ENCODE results near the gene CACNA2D3. TPM values are rescaled to one million over a fixed set of nuclear protein-coding genes. Genes with fewer than 3 reads are reported as not detected.

CACNA2D3 gene
- total RNA-seq, 4 donors from 2014 or later: 0.55 to 3.4 (median 1.6) TPM

- H3K27me3 ChIP-seq: no peaks in the 10 kb centered on the region
- TF ChIP-seq POLR2AphosphoS5 (IDR thresholded peaks at IDR 0.05): no peak
- DNase-seq: no peak
- in situ Hi-C loops (cut with MboI; ENCODE audit: low pct_ligation_motif_present in 1 of 4, low pct_unique_long_range_greater_than_20kb in 1 of 4, low sequenced_read_pairs in 3 of 4) (no loop called here), intact Hi-C loops (cut with DNase I; ENCODE audit: low total_unique reads) (no loop called here)
- H3K4me1 ChIP-seq: peaks cover 0 to 15% (median 2%) of the 10 kb centered on the region in 4 donors
- H3K9me3 ChIP-seq: no peaks in the 10 kb centered on the region
- no peaks in the 10 kb centered on the region for H3K36me3 ChIP-seq
- 51 to 78% methylated on average over 5 to 6 of the region's 6 CpGs for WGBS, 2 donors (ENCODE audit: low coverage in 1 of 2)
- no peak overlapping the region for H3K4me3 ChIP-seq
- H3K27ac ChIP-seq: no peak overlapping the region
Observed at GRCh38 chr3:54965746-54966145, 843.4 kb downstream of the CACNA2D3 start.

- WGBS, 2 donors (ENCODE audit: low coverage in 1 of 2): 43 to 58% methylated on average over 3 to 6 of the region's 6 CpGs
- no peak overlapping the region for H3K27ac ChIP-seq
- no peak overlapping the region for H3K4me3 ChIP-seq
- H3K9me3 ChIP-seq: no peaks in the 10 kb centered on the region
- intact Hi-C loops (cut with DNase I; ENCODE audit: low total_unique reads) (no loop called here), in situ Hi-C loops (cut with MboI; ENCODE audit: low pct_ligation_motif_present in 1 of 4, low pct_unique_long_range_greater_than_20kb in 1 of 4, low sequenced_read_pairs in 3 of 4) (no loop called here)
- H3K27me3 ChIP-seq: no peaks in the 10 kb centered on the region
- no peak for TF ChIP-seq EP300 (IDR thresholded peaks at IDR 0.05; ENCODE audit: low read depth)
- TF ChIP-seq, protein P1, sequence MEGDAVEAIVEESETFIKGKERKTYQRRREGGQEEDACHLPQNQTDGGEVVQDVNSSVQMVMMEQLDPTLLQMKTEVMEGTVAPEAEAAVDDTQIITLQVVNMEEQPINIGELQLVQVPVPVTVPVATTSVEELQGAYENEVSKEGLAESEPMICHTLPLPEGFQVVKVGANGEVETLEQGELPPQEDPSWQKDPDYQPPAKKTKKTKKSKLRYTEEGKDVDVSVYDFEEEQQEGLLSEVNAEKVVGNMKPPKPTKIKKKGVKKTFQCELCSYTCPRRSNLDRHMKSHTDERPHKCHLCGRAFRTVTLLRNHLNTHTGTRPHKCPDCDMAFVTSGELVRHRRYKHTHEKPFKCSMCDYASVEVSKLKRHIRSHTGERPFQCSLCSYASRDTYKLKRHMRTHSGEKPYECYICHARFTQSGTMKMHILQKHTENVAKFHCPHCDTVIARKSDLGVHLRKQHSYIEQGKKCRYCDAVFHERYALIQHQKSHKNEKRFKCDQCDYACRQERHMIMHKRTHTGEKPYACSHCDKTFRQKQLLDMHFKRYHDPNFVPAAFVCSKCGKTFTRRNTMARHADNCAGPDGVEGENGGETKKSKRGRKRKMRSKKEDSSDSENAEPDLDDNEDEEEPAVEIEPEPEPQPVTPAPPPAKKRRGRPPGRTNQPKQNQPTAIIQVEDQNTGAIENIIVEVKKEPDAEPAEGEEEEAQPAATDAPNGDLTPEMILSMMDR (IDR thresholded peaks at IDR 0.05): no peak
- no peak for TF ChIP-seq POLR2AphosphoS5 (IDR thresholded peaks at IDR 0.05)
- TF ChIP-seq POLR2A (IDR thresholded peaks at IDR 0.05): no peak
- no peaks in the 10 kb centered on the region for H3K36me3 ChIP-seq
- DNase-seq: no peak
- H3K4me1 ChIP-seq: peaks cover 0 to 15% (median 2%) of the 10 kb centered on the region in 4 donors
Observed at GRCh38 chr3:54966979-54967378, 844.6 kb downstream of the CACNA2D3 start.

DNA sequence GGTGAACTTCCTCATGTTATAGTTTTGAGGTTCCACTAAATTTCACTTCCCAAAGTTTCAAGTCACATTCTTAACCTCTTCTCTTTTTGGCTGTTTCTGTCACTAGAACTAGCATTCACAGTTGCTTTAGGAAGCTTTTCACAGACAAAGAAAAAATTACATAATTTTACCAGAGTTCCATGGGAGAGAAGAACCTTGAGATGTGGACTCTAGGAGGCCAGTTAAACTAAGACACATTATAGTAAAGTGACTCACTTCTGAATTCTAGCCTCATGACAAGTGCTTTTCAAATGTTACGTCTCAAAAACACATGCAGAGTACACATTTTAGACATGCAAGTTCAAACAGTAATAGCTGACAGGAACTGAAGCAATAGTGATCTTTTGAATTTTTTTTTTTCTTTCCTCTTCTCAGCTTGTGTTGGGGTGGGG, 845.4 kb downstream of the CACNA2D3 start:
- no peaks in the 10 kb centered on the region for H3K36me3 ChIP-seq
- H3K4me1 ChIP-seq: peaks cover 0 to 15% (median 2%) of the 10 kb centered on the region in 4 donors
- no peak overlapping the region for H3K4me3 ChIP-seq
- DNase-seq: no peak
- TF ChIP-seq, protein P1 (IDR thresholded peaks at IDR 0.05): no peak
- TF ChIP-seq POLR2AphosphoS5 (IDR thresholded peaks at IDR 0.05) (no peak), POLR2A (IDR thresholded peaks at IDR 0.05) (no peak), EP300 (IDR thresholded peaks at IDR 0.05; ENCODE audit: low read depth) (no peak)
- no peaks in the 10 kb centered on the region for H3K9me3 ChIP-seq
- no peak overlapping the region for H3K27ac ChIP-seq
- in situ Hi-C loops (cut with MboI; ENCODE audit: low pct_ligation_motif_present in 1 of 4, low pct_unique_long_range_greater_than_20kb in 1 of 4, low sequenced_read_pairs in 3 of 4) (no loop called here), intact Hi-C loops (cut with DNase I; ENCODE audit: low total_unique reads) (no loop called here)
- no peaks in the 10 kb centered on the region for H3K27me3 ChIP-seq
- 74 to 75% methylated on average over 1 of the region's 1 CpG for WGBS, 2 donors (ENCODE audit: low coverage in 1 of 2)

DNA sequence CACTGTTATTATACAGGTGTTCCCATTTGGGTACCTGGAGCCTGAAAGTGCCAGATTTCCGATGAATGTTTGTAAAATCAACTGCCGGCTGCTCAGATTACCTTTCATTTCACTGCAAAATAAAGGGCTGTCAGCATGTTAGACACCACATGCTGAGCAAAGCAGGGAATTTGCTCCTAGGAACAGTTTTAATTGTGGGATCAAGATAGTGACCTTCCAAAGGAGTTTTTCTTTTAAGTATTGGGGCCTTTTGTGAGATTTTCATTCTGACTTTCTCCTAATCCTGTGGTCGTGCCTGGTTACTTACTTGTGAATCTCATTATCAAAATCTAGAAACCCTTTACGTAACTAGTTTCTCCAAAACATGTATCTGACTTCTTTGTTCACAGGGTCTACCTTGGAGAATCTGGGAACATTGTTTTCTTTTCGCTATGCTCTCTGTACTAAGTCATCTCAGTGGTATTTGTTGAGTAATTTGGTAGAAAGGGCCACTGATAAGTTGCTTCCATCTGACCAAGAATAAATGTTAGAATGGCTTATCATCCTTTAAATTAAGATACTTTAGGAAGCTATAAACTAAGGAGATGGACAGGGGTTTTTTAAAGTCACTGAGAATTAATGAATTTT, 846.3 kb downstream of the CACNA2D3 start:
- H3K4me3 ChIP-seq: no peak overlapping the region
- TF ChIP-seq POLR2AphosphoS5 (IDR thresholded peaks at IDR 0.05) (no peak), EP300 (IDR thresholded peaks at IDR 0.05; ENCODE audit: low read depth) (no peak), POLR2A (IDR thresholded peaks at IDR 0.05) (no peak)
- TF ChIP-seq, protein P1 (IDR thresholded peaks at IDR 0.05): no peak
- WGBS, 2 donors (ENCODE audit: low coverage in 1 of 2): 84 to 86% methylated on average over 3 to 5 of the region's 5 CpGs

DNA sequence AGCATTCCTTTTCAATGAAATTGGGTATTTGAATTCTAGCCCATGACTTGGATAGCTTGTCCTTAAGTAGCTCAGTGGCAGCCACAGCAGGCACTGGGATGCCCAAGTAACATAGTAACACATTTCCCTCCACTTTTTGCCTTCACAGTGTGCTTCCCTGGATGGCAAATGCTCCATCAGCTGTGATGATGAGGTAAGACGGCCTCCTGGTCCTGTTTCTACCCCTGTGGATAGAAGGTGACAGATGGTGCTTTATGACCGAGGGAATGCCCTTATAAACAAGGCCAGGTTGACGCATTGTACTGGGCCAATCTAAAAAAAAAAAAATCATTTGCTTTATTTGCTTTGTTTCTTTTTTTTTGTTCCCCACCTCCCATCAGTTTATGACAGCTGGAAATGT, 847.3 kb downstream of the CACNA2D3 start:
- 51 to 67% methylated on average over 3 of the region's 3 CpGs for WGBS, 2 donors (ENCODE audit: low coverage in 1 of 2)
- peaks cover 0 to 15% (median 2%) of the 10 kb centered on the region in 4 donors for H3K4me1 ChIP-seq
- no peaks in the 10 kb centered on the region for H3K36me3 ChIP-seq
- no peak for TF ChIP-seq POLR2A (IDR thresholded peaks at IDR 0.05)
- TF ChIP-seq, protein P1 (IDR thresholded peaks at IDR 0.05): no peak
- TF ChIP-seq POLR2AphosphoS5 (IDR thresholded peaks at IDR 0.05): no peak
- no peak for TF ChIP-seq EP300 (IDR thresholded peaks at IDR 0.05; ENCODE audit: low read depth)
- no peak overlapping the region for H3K27ac ChIP-seq
- intact Hi-C loops (cut with DNase I; ENCODE audit: low total_unique reads) (no loop called here), in situ Hi-C loops (cut with MboI; ENCODE audit: low pct_ligation_motif_present in 1 of 4, low pct_unique_long_range_greater_than_20kb in 1 of 4, low sequenced_read_pairs in 3 of 4) (no loop called here)
- DNase-seq: no peak
- H3K4me3 ChIP-seq: no peak overlapping the region
- H3K9me3 ChIP-seq: no peaks in the 10 kb centered on the region
- no peaks in the 10 kb centered on the region for H3K27me3 ChIP-seq

More for the DNA sequence above, 846.3 kb downstream of the CACNA2D3 start:
- no peaks in the 10 kb centered on the region for H3K36me3 ChIP-seq
- no peak for DNase-seq
- H3K27ac ChIP-seq: no peak overlapping the region
- intact Hi-C loops (cut with DNase I; ENCODE audit: low total_unique reads) (no loop called here), in situ Hi-C loops (cut with MboI; ENCODE audit: low pct_ligation_motif_present in 1 of 4, low pct_unique_long_range_greater_than_20kb in 1 of 4, low sequenced_read_pairs in 3 of 4) (no loop called here)
- H3K27me3 ChIP-seq: no peaks in the 10 kb centered on the region
- H3K9me3 ChIP-seq: no peaks in the 10 kb centered on the region
- peaks cover 0 to 15% (median 2%) of the 10 kb centered on the region in 4 donors for H3K4me1 ChIP-seq

All from transverse colon (tissue), 4 donors.